Measurements from ENCODE around the gene GPR25. TPM values are rescaled to one million over a fixed set of nuclear protein-coding genes. Genes with fewer than 3 reads are reported as not detected.

The GPR25 gene
- total RNA-seq, 2 donors from 2014 or later, result not detected

GRCh38 chr1:200895443-200895789 is 22.6 kb downstream of the GPR25 start:
- H3K27me3 ChIP-seq (replicated peaks; ENCODE audit: insufficient read depth), result no peaks in the 10 kb centered on the region
- no peak for ATAC-seq (ENCODE audit: insufficient number of reproducible peaks, low FRiP score, low read depth)
- no peak for DNase-seq (ENCODE audit: low spot score)
- TF ChIP-seq CTCF (IDR thresholded peaks at IDR 0.05), result no peak
- H3K9me3 ChIP-seq, result no peaks in the 10 kb centered on the region
- peaks cover 3 to 15% of the 10 kb centered on the region in 2 donors for H3K4me1 ChIP-seq (ENCODE audit: control insufficient read depth in 1 of 2, low read depth in 2 of 2)
- no peaks in the 10 kb centered on the region for H3K36me3 ChIP-seq
- no peak overlapping the region for H3K4me3 ChIP-seq
- no peak overlapping the region for H3K27ac ChIP-seq

GRCh38 chr1:200895801-200896530 is 23.2 kb downstream of the GPR25 start:
- DNase-seq (ENCODE audit: low spot score) (no peak), ATAC-seq (ENCODE audit: insufficient number of reproducible peaks, low FRiP score, low read depth) (no peak)
- Histone ChIP-seq H3K4me1 (ENCODE audit: control insufficient read depth in 1 of 2, low read depth in 2 of 2) (peaks cover 3 to 10% of the 10 kb centered on the region in 2 donors), H3K36me3 (no peaks in the 10 kb centered on the region), H3K27me3 (replicated peaks; ENCODE audit: insufficient read depth) (no peaks in the 10 kb centered on the region), H3K27ac (no peak overlapping the region), H3K4me3 (no peak overlapping the region), H3K9me3 (no peaks in the 10 kb centered on the region)
- TF ChIP-seq CTCF (IDR thresholded peaks at IDR 0.05), result no peak

- no peaks in the 10 kb centered on the region for H3K36me3 ChIP-seq
- H3K4me3 ChIP-seq, result no peak overlapping the region
- ATAC-seq (ENCODE audit: insufficient number of reproducible peaks, low FRiP score, low read depth) (no peak), DNase-seq (ENCODE audit: low spot score) (no peak)
- no peak overlapping the region for H3K27ac ChIP-seq
- H3K4me1 ChIP-seq (ENCODE audit: control insufficient read depth in 1 of 2, low read depth in 2 of 2), result peaks cover 3% of the 10 kb centered on the region in 2 donors
- H3K9me3 ChIP-seq, result no peaks in the 10 kb centered on the region
- no peaks in the 10 kb centered on the region for H3K27me3 ChIP-seq (replicated peaks; ENCODE audit: insufficient read depth)
- TF ChIP-seq CTCF (IDR thresholded peaks at IDR 0.05), result no peak
These were observed 23.9 kb downstream of the GPR25 start for GRCh38 chr1:200896531-200897196.

- no peak for DNase-seq (ENCODE audit: low spot score)
- H3K4me3 ChIP-seq, result no peak overlapping the region
These were observed 24.5 kb downstream of the GPR25 start for GRCh38 chr1:200897259-200897658.

More at GRCh38 chr1:200897259-200897658, 24.5 kb downstream of the GPR25 start:
- no peaks in the 10 kb centered on the region for H3K9me3 ChIP-seq
- H3K4me1 ChIP-seq (ENCODE audit: control insufficient read depth in 1 of 2, low read depth in 2 of 2), result no peaks in the 10 kb centered on the region
- no peak for TF ChIP-seq CTCF (IDR thresholded peaks at IDR 0.05)
- H3K27me3 ChIP-seq (replicated peaks; ENCODE audit: insufficient read depth), result no peaks in the 10 kb centered on the region
- H3K27ac ChIP-seq, result no peak overlapping the region
- ATAC-seq (ENCODE audit: insufficient number of reproducible peaks, low FRiP score, low read depth), result no peak
- H3K36me3 ChIP-seq, result no peaks in the 10 kb centered on the region

Data from thoracic aorta (tissue), 2 donors.